ENCODE data around the gene BMERB1.

DNA sequence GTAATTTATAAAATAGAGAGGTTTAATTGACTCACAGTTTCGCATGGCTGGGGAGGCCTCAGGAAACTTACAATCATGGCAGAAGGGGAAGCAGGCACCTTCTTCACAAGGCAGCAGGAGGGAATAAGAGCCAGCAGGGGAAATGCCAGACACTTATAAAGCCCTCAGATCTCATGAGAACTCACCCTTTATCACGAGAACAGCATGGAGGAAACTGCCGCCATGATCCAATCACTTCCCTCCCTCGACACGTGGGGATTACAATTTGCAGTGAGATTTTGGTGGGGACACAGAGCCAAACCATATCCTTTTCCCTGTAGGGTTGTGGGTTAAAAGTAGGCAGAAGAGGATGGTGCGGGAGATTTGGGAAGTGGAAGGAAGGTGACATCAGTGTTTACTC is 101.4 kb downstream of the BMERB1 start:
- TF ChIP-seq, protein P1, sequence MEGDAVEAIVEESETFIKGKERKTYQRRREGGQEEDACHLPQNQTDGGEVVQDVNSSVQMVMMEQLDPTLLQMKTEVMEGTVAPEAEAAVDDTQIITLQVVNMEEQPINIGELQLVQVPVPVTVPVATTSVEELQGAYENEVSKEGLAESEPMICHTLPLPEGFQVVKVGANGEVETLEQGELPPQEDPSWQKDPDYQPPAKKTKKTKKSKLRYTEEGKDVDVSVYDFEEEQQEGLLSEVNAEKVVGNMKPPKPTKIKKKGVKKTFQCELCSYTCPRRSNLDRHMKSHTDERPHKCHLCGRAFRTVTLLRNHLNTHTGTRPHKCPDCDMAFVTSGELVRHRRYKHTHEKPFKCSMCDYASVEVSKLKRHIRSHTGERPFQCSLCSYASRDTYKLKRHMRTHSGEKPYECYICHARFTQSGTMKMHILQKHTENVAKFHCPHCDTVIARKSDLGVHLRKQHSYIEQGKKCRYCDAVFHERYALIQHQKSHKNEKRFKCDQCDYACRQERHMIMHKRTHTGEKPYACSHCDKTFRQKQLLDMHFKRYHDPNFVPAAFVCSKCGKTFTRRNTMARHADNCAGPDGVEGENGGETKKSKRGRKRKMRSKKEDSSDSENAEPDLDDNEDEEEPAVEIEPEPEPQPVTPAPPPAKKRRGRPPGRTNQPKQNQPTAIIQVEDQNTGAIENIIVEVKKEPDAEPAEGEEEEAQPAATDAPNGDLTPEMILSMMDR (IDR thresholded peaks at IDR 0.05): no peak
- TF ChIP-seq POLR2A (IDR thresholded peaks at IDR 0.05): no peak
- no peak for TF ChIP-seq POLR2AphosphoS5 (IDR thresholded peaks at IDR 0.05)
- TF ChIP-seq EP300 (IDR thresholded peaks at IDR 0.05): no peak
